ENCODE data around the gene TNFRSF14. TPM values are rescaled to one million over a fixed set of nuclear protein-coding genes. Genes with fewer than 3 reads are reported as not detected.

The TNFRSF14 gene
- total and polyA plus RNA-seq, 2 of the 13 experiments (the other 11 are each of a cell fraction or from before 2014, with no cell fraction given): 11.9 to 49.9 TPM

GRCh38 chr1:2586154-2587070 is 30.2 kb downstream of the TNFRSF14 start, which contains the start of gene PRXL2B (continued):
- TF ChIP-seq ZNF44 (CRISPR knock-in tag; IDR thresholded peaks at IDR 0.05) (no peak), MLX (CRISPR knock-in tag; IDR thresholded peaks at IDR 0.05) (no peak), KDM2A (CRISPR knock-in tag; IDR thresholded peaks at IDR 0.05; ENCODE audit: borderline replicate concordance, low read depth) (0 out of 2 replicates have a peak, but pooled peaks have one; percentile 19), TEF (CRISPR knock-in tag; IDR thresholded peaks at IDR 0.05) (no peak), CREB1 (IDR thresholded peaks at IDR 0.05) (no peak), CREB1 (CRISPR knock-in tag; IDR thresholded peaks at IDR 0.05) (no peak), ESRRA (CRISPR knock-in tag; IDR thresholded peaks at IDR 0.05; ENCODE audit: low read depth) (no peak), SAFB2 (CRISPR knock-in tag; IDR thresholded peaks at IDR 0.05; ENCODE audit: borderline replicate concordance, low read depth) (0 out of 2 replicates have a peak, but pooled peaks have one; percentile 26), HOMEZ (CRISPR knock-in tag; IDR thresholded peaks at IDR 0.05; ENCODE audit: low read depth) (no peak), ZNF512 (CRISPR knock-in tag; IDR thresholded peaks at IDR 0.05) (no peak), ZNF562 (CRISPR knock-in tag; IDR thresholded peaks at IDR 0.05; ENCODE audit: borderline replicate concordance) (no peak), TFDP1 (CRISPR knock-in tag; IDR thresholded peaks at IDR 0.05; ENCODE audit: borderline replicate concordance) (peak; percentile 86; the same call in 1 of the 2 replicates), ZNF597 (CRISPR knock-in tag; IDR thresholded peaks at IDR 0.05) (no peak), U2AF2 (IDR thresholded peaks at IDR 0.05; ENCODE audit: low read depth, low read length) (no peak), TFE3 (CRISPR knock-in tag; IDR thresholded peaks at IDR 0.05) (no peak), ZNF382 (CRISPR knock-in tag; IDR thresholded peaks at IDR 0.05; ENCODE audit: borderline replicate concordance) (no peak), ZFP90 (CRISPR knock-in tag; IDR thresholded peaks at IDR 0.05; ENCODE audit: borderline replicate concordance) (0 out of 2 replicates have a peak, but pooled peaks have one; percentile 11), POLR2G (IDR thresholded peaks at IDR 0.05; ENCODE audit: low read depth, low read length) (peak; percentile 73), ZNF335 (CRISPR knock-in tag; IDR thresholded peaks at IDR 0.05) (no peak), ZNF790 (CRISPR knock-in tag; IDR thresholded peaks at IDR 0.05; ENCODE audit: borderline replicate concordance) (no peak)

Data from HepG2 (cell line).